Colonic mucosa (tissue), 4 donors: Measurements from ENCODE around the gene ARNT2. TPM values are rescaled to one million over a fixed set of nuclear protein-coding genes. Genes with fewer than 3 reads are reported as not detected.

Experiments used
- DNase-seq: peaks from one replicate; pipeline ENCODE4 v3.0.0-alpha.2; 2020
- H3K27ac ChIP-seq: fragments of 200-600 bp; one replicate; pipeline ENCODE4 v1.8.0; 2021
- H3K27me3 ChIP-seq: fragments of 200-600 bp; one replicate; pipeline ENCODE4 v1.8.0; 2021
- H3K36me3 ChIP-seq: fragments of 200-600 bp; one replicate; pipeline ENCODE4 v1.8.0; 2021
- H3K4me1 ChIP-seq: fragments of 200-600 bp; one replicate; pipeline ENCODE4 v1.8.0; 2021; ENCODE audit warnings: mild to moderate bottlenecking
- H3K4me3 ChIP-seq: fragments of 200-600 bp; one replicate; pipeline ENCODE4 v1.8.0; 2021
- H3K9ac ChIP-seq, 2 donors: one replicate each; pipeline ENCODE4 v1.7.0; 2013; ENCODE audit warnings: control low read depth in 2 of 2, low read depth in 2 of 2, low read length in 2 of 2
- H3K9me3 ChIP-seq: fragments of 200-600 bp; one replicate; pipeline ENCODE4 v1.8.0; 2021
- CTCF ChIP-seq: fragments of 200-600 bp; IDR thresholded peaks from one replicate; pipeline ENCODE4 v1.8.0; 2022; ENCODE audit warnings: antibody characterized with exemption, mild to moderate bottlenecking
- intact Hi-C: fragments of 100-400 bp; cut with DNase I; formaldehyde crosslinking; loops from one replicate; pipeline ENCODE4 v1.14.1; 2022
- total RNA-seq, 2 donors: library from RNA; stranded (reverse); fragmentation: NEBNext Ultra II Directional in 1 of 2; extraction: Animal tissue kit (Norgen Biotek cat#: 25700) in 1 of 2; gene quantifications; one replicate each; pipeline ENCODE4 v1.2.1, GENCODE V29; 2021
- donor health status: healthy.
- donor health status: DM: no; HTN: no; CAD: no.
- donor health status: DM: no; HTN: no; CAD: no.

The ARNT2 gene
- total RNA-seq, 2 donors from 2014 or later: 1.6 to 2.7 TPM

DNA sequence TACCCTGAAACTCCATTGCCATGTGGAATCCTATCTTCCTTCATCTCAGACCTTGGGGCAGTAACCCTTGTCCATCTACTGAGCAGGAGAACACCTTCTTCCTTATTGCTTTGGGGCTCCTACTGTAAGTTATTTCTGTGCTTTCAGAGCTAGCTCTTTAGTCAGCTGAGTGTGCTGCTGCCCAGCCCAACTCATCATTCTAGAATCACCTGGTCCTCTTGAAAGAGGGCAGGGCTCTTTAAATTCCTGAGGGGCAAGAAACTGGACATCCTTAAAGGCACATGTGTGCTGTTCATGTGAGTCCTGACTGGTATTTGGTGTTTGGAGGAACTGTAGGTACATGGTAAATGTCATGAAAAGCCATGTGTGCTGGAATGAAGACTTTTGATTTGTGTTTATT, 140.9 kb downstream of the ARNT2 start:
- Histone ChIP-seq H3K4me1 (no peaks in the 10 kb centered on the region), H3K9me3 (no peaks in the 10 kb centered on the region), H3K36me3 (no peaks in the 10 kb centered on the region), H3K9ac (no peak overlapping the region), H3K27me3 (no peaks in the 10 kb centered on the region), H3K27ac (no peak overlapping the region), H3K4me3 (no peak overlapping the region)
- intact Hi-C loops: no loop called here
- no peak for TF ChIP-seq CTCF
- no peak for DNase-seq

- no peak overlapping the region for H3K4me3 ChIP-seq
- H3K9ac ChIP-seq: no peak overlapping the region
- H3K36me3 ChIP-seq: no peaks in the 10 kb centered on the region
- intact Hi-C loops: no loop called here
- H3K27ac ChIP-seq: no peak overlapping the region
- DNase-seq: no peak
- H3K4me1 ChIP-seq: no peaks in the 10 kb centered on the region
- no peak for TF ChIP-seq CTCF
- no peaks in the 10 kb centered on the region for H3K27me3 ChIP-seq
- H3K9me3 ChIP-seq: no peaks in the 10 kb centered on the region
These were observed 143.1 kb downstream of the ARNT2 start for GRCh38 chr15:80547264-80547663.

DNA sequence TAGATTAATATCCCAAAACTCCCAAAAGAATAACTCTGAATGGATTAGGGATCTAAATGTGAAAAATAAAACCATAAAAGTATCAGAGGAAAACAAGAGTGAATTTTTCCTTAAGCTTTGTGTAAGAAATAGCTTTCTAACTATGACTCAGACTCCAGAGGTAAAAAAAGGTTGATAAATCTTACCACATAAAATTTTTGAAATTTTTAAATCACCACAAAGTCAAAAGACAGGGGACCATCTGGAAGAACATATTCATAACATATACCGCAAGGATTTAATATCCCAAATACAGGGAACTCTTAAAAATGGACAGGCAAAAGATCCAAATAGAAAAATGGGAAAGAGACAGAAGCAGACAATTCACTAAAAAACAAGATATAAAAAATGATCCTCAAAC, 145.0 kb downstream of the ARNT2 start:
- Histone ChIP-seq H3K36me3 (no peaks in the 10 kb centered on the region), H3K4me1 (no peaks in the 10 kb centered on the region), H3K9me3 (no peaks in the 10 kb centered on the region), H3K27me3 (no peaks in the 10 kb centered on the region), H3K9ac (no peak overlapping the region), H3K27ac (no peak overlapping the region), H3K4me3 (no peak overlapping the region)
- intact Hi-C loops: no loop called here
- no peak for DNase-seq
- TF ChIP-seq CTCF: no peak

- H3K27me3 ChIP-seq: no peaks in the 10 kb centered on the region
- H3K36me3 ChIP-seq: no peaks in the 10 kb centered on the region
- no peak overlapping the region for H3K9ac ChIP-seq
- no peak overlapping the region for H3K27ac ChIP-seq
- no peak overlapping the region for H3K4me3 ChIP-seq
- no peaks in the 10 kb centered on the region for H3K9me3 ChIP-seq
- H3K4me1 ChIP-seq: no peaks in the 10 kb centered on the region
- no peak for TF ChIP-seq CTCF
- no peak for DNase-seq
- intact Hi-C loops: no loop called here
These were observed 145.5 kb downstream of the ARNT2 start for GRCh38 chr15:80549654-80550053.

DNA sequence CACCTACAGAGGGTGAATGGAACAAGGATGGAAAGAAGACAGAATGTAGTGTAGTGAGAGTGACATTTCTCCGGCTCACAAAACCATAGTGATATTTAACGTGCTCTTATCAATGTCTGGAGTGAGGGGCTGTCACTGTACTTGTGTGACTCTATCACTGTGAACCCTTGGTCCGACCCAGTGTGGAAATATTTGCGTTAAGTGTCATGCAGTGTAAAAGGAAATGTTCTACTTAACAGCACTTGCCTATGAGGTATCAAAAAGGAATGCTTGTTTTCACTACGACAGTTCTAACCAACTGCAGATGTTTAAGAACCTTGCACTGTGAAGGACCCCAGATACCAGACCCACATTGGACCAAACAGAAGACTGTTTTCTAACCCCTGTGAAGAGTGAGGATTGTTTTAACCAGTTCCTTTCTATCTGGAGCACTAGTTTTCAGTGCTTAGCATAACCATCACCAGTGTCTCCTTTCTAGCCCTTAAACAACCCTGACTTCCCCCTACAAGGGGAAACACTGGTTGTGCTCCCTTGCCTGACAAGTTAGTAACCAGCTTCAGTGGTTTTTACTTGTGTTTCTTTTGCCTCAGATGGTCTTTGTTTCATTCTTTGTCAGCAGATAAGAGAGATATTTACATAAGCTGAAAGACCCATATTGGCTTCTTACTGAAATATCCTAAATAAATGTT, 146.2 kb downstream of the ARNT2 start:
- TF ChIP-seq CTCF: no peak

More for the DNA sequence above, 146.2 kb downstream of the ARNT2 start:
- Histone ChIP-seq H3K4me3 (no peak overlapping the region), H3K9me3 (no peaks in the 10 kb centered on the region), H3K4me1 (no peaks in the 10 kb centered on the region), H3K9ac (no peak overlapping the region), H3K27ac (no peak overlapping the region), H3K36me3 (no peaks in the 10 kb centered on the region), H3K27me3 (no peaks in the 10 kb centered on the region)
- intact Hi-C loops: no loop called here
- no peak for DNase-seq
